PC-3 (cell line): Measurements from ENCODE around the gene ARL8A.

ENCODE experiments used
- CTCF ChIP-seq: fragments of 300-600 bp; sonication (generic); conservative IDR thresholded peaks from 2 replicates; pipeline ENCODE4 v1.5.1; 2017; ENCODE audit warnings: antibody characterized with exemption, low read depth, mild to moderate bottlenecking, low read length
- EZH2 ChIP-seq: fragments of 300-600 bp; sonication (generic); IDR thresholded peaks from one replicate; pipeline ENCODE4 v1.6.1; 2017; ENCODE audit warnings: antibody characterized with exemption, mild to moderate bottlenecking, low read length; ENCODE audit not compliant: unreplicated experiment

- no peak for TF ChIP-seq CTCF
- no peak for TF ChIP-seq EZH2
These were observed 37.2 kb downstream of the ARL8A start for GRCh38 chr1:202107321-202107761.
